Panc1 (cell line): ENCODE data around the gene NLRP9. TPM values are rescaled to one million over a fixed set of nuclear protein-coding genes. Genes with fewer than 3 reads are reported as not detected.

Experiments
- ATAC-seq: fragments of 200-7000 bp; cut with Tn5 transposase; 2 replicates; pipeline ENCODE4 v1.9.1; 2020; ENCODE audit warnings: mild to moderate bottlenecking, moderate library complexity
- BruUV-seq: library from RNA; stranded (reverse); fragments of 400-500 nt; replicated peaks from 2 replicates; lab custom pipeline; 2021; lab: Mats Ljungman, UMichigan
- CTCF ChIA-PET: fragments of 300-600 bp; sonication (Branson Sonifier 250); formaldehyde crosslinking; loops from one replicate; lab custom pipeline; 2022; ENCODE audit warnings: antibody characterized with exemption; lab: Charles Lee
- POLR2A ChIA-PET: fragments of 300-600 bp; sonication (Branson Sonifier 250); formaldehyde crosslinking; loops from one replicate; lab custom pipeline; 2022; ENCODE audit warnings: antibody characterized with exemption; lab: Charles Lee
- DNase-seq: peaks from one replicate; pipeline ENCODE4 v3.0.0-alpha.2; 2010; ENCODE audit warnings: low read depth, low spot score
- H3K27ac ChIP-seq: 2 replicates; pipeline ENCODE4 v1.5.1; 2011; ENCODE audit warnings: mild to moderate bottlenecking, low read length, inconsistent platforms
- H3K27me3 ChIP-seq: fragments of 200-500 bp; sonication (Bioruptor generic); 2 replicates; pipeline ENCODE4 v1.6.0; 2014; ENCODE audit warnings: low read length, inconsistent platforms; ENCODE audit not compliant: control insufficient read depth, insufficient read depth
- H3K36me3 ChIP-seq: fragments of 200-500 bp; sonication (Bioruptor generic); 2 replicates; pipeline ENCODE4 v1.5.1; 2014; ENCODE audit warnings: inconsistent platforms, mild to moderate bottlenecking, low read length, moderate library complexity; ENCODE audit not compliant: control insufficient read depth, insufficient read depth
- H3K4me1 ChIP-seq: 2 replicates; pipeline ENCODE4 v1.5.1; 2011; ENCODE audit warnings: inconsistent platforms, mild to moderate bottlenecking, low read length, moderate library complexity; ENCODE audit not compliant: control insufficient read depth, insufficient read depth
- H3K4me3 ChIP-seq, 2 experiments: 2 replicates each; pipeline ENCODE4 v1.5.1; 2011 to 2012; ENCODE audit warnings: low read depth in 2 of 2, low read length in 2 of 2, mild to moderate bottlenecking in 2 of 2, inconsistent platforms in 1 of 2, moderate library complexity in 1 of 2
- H3K9me3 ChIP-seq: fragments of 200-500 bp; sonication (Bioruptor generic); 2 replicates; pipeline ENCODE4 v1.5.1; 2014; ENCODE audit warnings: low read depth, mild to moderate bottlenecking, inconsistent platforms, low read length, moderate library complexity; ENCODE audit not compliant: control insufficient read depth, insufficient read depth
- POLR2AphosphoS5 ChIP-seq: IDR thresholded peaks from 2 replicates; pipeline ENCODE4 v1.6.1; 2012; ENCODE audit warnings: mild to moderate bottlenecking, low read depth, low read length, moderate library complexity
- SIN3A ChIP-seq: IDR thresholded peaks from 2 replicates; pipeline ENCODE4 v1.6.1; 2012; ENCODE audit warnings: low read depth, mild to moderate bottlenecking, low read length, moderate library complexity, borderline replicate concordance; ENCODE audit not compliant: insufficient read depth
- TCF7L2 ChIP-seq: IDR thresholded peaks from 2 replicates; pipeline ENCODE4 v1.6.1; 2011; ENCODE audit warnings: mild to moderate bottlenecking, low read depth, low read length, inconsistent platforms
- in situ Hi-C: cut with HindIII; loops from 2 replicates; pipeline ENCODE4 v1.10.0; 2016; ENCODE audit warnings: low sequenced_read_pairs, low pct_unique_long_range_greater_than_20kb
- intact Hi-C: fragments of 100-400 bp; cut with micrococcal nuclease; formaldehyde crosslinking; loops from one replicate; pipeline ENCODE4 v1.10.0; 2022; ENCODE audit not compliant: unreplicated experiment
- total RNA-seq: library from RNA; stranded (reverse); gene quantifications from one replicate; pipeline ENCODE4 v1.2.1, GENCODE V29; 2021; ENCODE audit not compliant: unreplicated experiment
- TF ChIP-seq, protein P1 (sequence below), 2 experiments: IDR thresholded peaks; 2 replicates each; pipeline ENCODE4 v1.6.1; 2011 to 2012; ENCODE audit warnings: low read depth in 2 of 2, control low read depth in 1 of 2, low read length in 1 of 2, mild to moderate bottlenecking in 1 of 2, moderate library complexity in 1 of 2; ENCODE audit not compliant: insufficient read depth in 1 of 2
- TF ChIP-seq, protein P2 (sequence below): fragments of 450-650 bp; IDR thresholded peaks from 2 replicates; pipeline ENCODE4 v1.5.1; 2017; ENCODE audit warnings: mild to moderate bottlenecking

Gene NLRP9
- total RNA-seq, 1 experiment from 2014 or later = not detected

DNA sequence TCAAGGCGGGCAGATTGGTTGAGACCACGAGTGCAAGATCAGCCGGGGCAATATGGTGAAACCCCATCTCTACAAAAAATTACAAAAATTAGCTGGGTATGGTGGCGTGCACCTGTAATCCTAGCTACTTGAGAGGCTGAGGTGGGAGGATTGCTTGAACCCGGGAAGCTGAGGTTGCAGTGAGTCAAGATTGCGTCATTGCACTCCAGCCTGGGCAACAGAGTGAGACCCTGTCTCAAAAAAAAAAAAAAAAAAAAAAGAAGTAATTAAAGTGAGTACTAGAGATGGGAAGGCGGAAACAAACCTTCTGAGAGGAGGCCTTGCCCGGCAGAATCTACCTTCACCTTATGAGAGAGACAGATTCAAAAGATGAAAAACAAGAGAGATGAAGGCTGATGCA, 14.7 kb downstream of the NLRP9 start:
- TF ChIP-seq, protein P1, sequence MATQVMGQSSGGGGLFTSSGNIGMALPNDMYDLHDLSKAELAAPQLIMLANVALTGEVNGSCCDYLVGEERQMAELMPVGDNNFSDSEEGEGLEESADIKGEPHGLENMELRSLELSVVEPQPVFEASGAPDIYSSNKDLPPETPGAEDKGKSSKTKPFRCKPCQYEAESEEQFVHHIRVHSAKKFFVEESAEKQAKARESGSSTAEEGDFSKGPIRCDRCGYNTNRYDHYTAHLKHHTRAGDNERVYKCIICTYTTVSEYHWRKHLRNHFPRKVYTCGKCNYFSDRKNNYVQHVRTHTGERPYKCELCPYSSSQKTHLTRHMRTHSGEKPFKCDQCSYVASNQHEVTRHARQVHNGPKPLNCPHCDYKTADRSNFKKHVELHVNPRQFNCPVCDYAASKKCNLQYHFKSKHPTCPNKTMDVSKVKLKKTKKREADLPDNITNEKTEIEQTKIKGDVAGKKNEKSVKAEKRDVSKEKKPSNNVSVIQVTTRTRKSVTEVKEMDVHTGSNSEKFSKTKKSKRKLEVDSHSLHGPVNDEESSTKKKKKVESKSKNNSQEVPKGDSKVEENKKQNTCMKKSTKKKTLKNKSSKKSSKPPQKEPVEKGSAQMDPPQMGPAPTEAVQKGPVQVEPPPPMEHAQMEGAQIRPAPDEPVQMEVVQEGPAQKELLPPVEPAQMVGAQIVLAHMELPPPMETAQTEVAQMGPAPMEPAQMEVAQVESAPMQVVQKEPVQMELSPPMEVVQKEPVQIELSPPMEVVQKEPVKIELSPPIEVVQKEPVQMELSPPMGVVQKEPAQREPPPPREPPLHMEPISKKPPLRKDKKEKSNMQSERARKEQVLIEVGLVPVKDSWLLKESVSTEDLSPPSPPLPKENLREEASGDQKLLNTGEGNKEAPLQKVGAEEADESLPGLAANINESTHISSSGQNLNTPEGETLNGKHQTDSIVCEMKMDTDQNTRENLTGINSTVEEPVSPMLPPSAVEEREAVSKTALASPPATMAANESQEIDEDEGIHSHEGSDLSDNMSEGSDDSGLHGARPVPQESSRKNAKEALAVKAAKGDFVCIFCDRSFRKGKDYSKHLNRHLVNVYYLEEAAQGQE (IDR thresholded peaks at IDR 0.05; ENCODE audit: insufficient read depth in 1 of 2, low read depth in 2 of 2, low read length in 1 of 2) = no peak
- TF ChIP-seq POLR2AphosphoS5 (no peak), SIN3A (no peak), TCF7L2 (no peak)
- TF ChIP-seq, protein P2, sequence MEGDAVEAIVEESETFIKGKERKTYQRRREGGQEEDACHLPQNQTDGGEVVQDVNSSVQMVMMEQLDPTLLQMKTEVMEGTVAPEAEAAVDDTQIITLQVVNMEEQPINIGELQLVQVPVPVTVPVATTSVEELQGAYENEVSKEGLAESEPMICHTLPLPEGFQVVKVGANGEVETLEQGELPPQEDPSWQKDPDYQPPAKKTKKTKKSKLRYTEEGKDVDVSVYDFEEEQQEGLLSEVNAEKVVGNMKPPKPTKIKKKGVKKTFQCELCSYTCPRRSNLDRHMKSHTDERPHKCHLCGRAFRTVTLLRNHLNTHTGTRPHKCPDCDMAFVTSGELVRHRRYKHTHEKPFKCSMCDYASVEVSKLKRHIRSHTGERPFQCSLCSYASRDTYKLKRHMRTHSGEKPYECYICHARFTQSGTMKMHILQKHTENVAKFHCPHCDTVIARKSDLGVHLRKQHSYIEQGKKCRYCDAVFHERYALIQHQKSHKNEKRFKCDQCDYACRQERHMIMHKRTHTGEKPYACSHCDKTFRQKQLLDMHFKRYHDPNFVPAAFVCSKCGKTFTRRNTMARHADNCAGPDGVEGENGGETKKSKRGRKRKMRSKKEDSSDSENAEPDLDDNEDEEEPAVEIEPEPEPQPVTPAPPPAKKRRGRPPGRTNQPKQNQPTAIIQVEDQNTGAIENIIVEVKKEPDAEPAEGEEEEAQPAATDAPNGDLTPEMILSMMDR = no peak
- no peaks in the 10 kb centered on the region for H3K4me1 ChIP-seq
- no peak overlapping the region for H3K27ac ChIP-seq
- intact Hi-C loops (no loop called here), in situ Hi-C loops (no loop called here)
- no peak for DNase-seq
- ATAC-seq = no peak
- ChIA-PET POLR2A (no interaction called here), CTCF (no interaction called here)
- BruUV-seq = no TSS peak
- H3K36me3 ChIP-seq = no peaks in the 10 kb centered on the region
- H3K9me3 ChIP-seq = peaks cover 4% of the 10 kb centered on the region; the same call in 1 of the 2 replicates
- H3K4me3 ChIP-seq = no peak overlapping the region
- H3K27me3 ChIP-seq = peaks cover 19% of the 10 kb centered on the region

DNA sequence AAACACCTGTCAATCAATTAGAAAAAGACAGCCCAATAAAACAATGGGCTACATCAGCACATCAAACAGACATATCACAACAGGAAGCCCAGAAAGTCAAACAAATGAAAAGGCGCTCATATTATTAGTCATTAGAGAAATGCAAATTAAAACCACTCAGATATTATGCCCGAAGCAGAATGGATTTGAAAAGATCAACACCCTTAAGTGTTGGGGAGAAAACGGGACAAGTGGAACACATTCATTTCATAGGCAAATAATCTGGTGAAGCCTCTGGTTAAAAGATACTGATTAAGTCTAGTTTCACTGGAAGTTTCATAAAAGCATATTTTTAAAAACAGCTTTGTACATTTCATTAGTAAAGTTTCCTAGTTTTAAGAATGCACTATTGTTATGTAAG, 17.4 kb downstream of the NLRP9 start:
- Histone ChIP-seq H3K4me3 (no peak overlapping the region), H3K4me1 (no peaks in the 10 kb centered on the region), H3K27ac (no peak overlapping the region), H3K36me3 (no peaks in the 10 kb centered on the region), H3K9me3 (peaks cover 4% of the 10 kb centered on the region; the same call in 1 of the 2 replicates), H3K27me3 (peaks cover 22% of the 10 kb centered on the region)
- ATAC-seq = no peak
- DNase-seq = no peak
- no peak for TF ChIP-seq TCF7L2
- TF ChIP-seq, protein P1 (IDR thresholded peaks at IDR 0.05; ENCODE audit: insufficient read depth in 1 of 2, low read depth in 2 of 2, low read length in 1 of 2) = no peak
- intact Hi-C loops = no loop called here
- POLR2A ChIA-PET = interaction anchor here (0.6 kb wide), 1 partner anchor 729 kb away, joined by 7 read pairs; no protein-coding TSS in a partner anchor
- CTCF ChIA-PET = no interaction called here
- no TSS peak for BruUV-seq
- in situ Hi-C loops = no loop called here
